CD4-positive, alpha-beta T cell treated with Interleukin-10 for 1 hour (primary cell): Measurements from ENCODE around the gene STIM1.
"Not testable (repeated sequence)": the region's sequence is repeated elsewhere in the genome, so short reads cannot be mapped to it uniquely, and the experiment has no call there.

Experiments used
- DNase-seq: peaks from one replicate; pipeline ENCODE4 v3.0.0-alpha.2; 2020

The STIM1 gene

GRCh38 chr11:3989921-3990290, 134.4 kb downstream of the STIM1 start:
- peak; percentile 49 for DNase-seq

GRCh38 chr11:3990406-3990805, 134.9 kb downstream of the STIM1 start:
- no peak for DNase-seq

- DNase-seq: no peak
Measured at GRCh38 chr11:3992964-3993363, 137.5 kb downstream of the STIM1 start.

GRCh38 chr11:3994030-3994640, 138.7 kb downstream of the STIM1 start:
- no peak for DNase-seq

- DNase-seq: no peak
Measured at GRCh38 chr11:3995307-3995706, 139.8 kb downstream of the STIM1 start.

GRCh38 chr11:3995949-3996554, 140.6 kb downstream of the STIM1 start:
- no peak for DNase-seq

- DNase-seq: no peak
Measured at GRCh38 chr11:3996651-3997050, 141.2 kb downstream of the STIM1 start.

GRCh38 chr11:4004753-4005152, 149.3 kb downstream of the STIM1 start:
- not testable (repeated sequence) for DNase-seq

GRCh38 chr11:4006946-4007680, 151.6 kb downstream of the STIM1 start:
- peak; percentile 33 for DNase-seq

GRCh38 chr11:4008116-4008515, 152.7 kb downstream of the STIM1 start:
- no peak for DNase-seq

GRCh38 chr11:4016602-4017001, 161.1 kb downstream of the STIM1 start:
- not testable (repeated sequence) for DNase-seq

- DNase-seq: no peak
Measured at GRCh38 chr11:4017129-4017528, 161.7 kb downstream of the STIM1 start.

- no peak for DNase-seq
Measured at GRCh38 chr11:4018641-4019040, 163.2 kb downstream of the STIM1 start.

- DNase-seq: no peak
Measured at GRCh38 chr11:4019891-4020290, 164.4 kb downstream of the STIM1 start.

- DNase-seq: no peak
Measured at GRCh38 chr11:4022669-4023068, 167.2 kb downstream of the STIM1 start.

- DNase-seq: no peak
Measured at GRCh38 chr11:4025248-4025966, 169.9 kb downstream of the STIM1 start.

GRCh38 chr11:4025967-4026324, 170.5 kb downstream of the STIM1 start:
- DNase-seq: no peak

- no peak for DNase-seq
Measured at GRCh38 chr11:4026389-4026788, 170.9 kb downstream of the STIM1 start.

- no peak for DNase-seq
Measured at GRCh38 chr11:4027746-4028145, 172.3 kb downstream of the STIM1 start.

- no peak for DNase-seq
Measured at GRCh38 chr11:4030197-4030596, 174.7 kb downstream of the STIM1 start.

GRCh38 chr11:4032097-4032496, 176.6 kb downstream of the STIM1 start:
- no peak for DNase-seq

- DNase-seq: no peak
Measured at GRCh38 chr11:4035985-4036384, 180.5 kb downstream of the STIM1 start.

- DNase-seq: no peak
Measured at GRCh38 chr11:4039011-4039410, 183.5 kb downstream of the STIM1 start.

- no peak for DNase-seq
Measured at GRCh38 chr11:4040461-4040860, 185.0 kb downstream of the STIM1 start.
